NT2/D1 (cell line): ENCODE results near the gene LRBA.

Source experiments
- SUZ12 ChIP-seq: IDR thresholded peaks from 2 replicates; pipeline ENCODE4 v1.6.1; 2011; ENCODE audit not compliant: insufficient read length, insufficient read depth; ENCODE audit errors: extremely low read depth
- YY1 ChIP-seq: IDR thresholded peaks from 2 replicates; pipeline ENCODE4 v1.6.1; 2011; ENCODE audit not compliant: insufficient read length, insufficient read depth
- ZNF274 ChIP-seq: IDR thresholded peaks from 2 replicates; pipeline ENCODE4 v1.6.1; 2011; ENCODE audit warnings: mild to moderate bottlenecking, low read depth, low read length

GRCh38 chr4:150479657-150480056 is 535.4 kb downstream of the LRBA start:
- no peak for TF ChIP-seq ZNF274
- no peak for TF ChIP-seq YY1
- TF ChIP-seq SUZ12, result no peak
